Midbrain (tissue), 1 donor: ENCODE data around the gene DIPK2A.

Experiments used
- DNase-seq: peaks from one replicate; lab custom pipeline; 2025; lab: John Stamatoyannopoulos, UW

Gene DIPK2A

DNA sequence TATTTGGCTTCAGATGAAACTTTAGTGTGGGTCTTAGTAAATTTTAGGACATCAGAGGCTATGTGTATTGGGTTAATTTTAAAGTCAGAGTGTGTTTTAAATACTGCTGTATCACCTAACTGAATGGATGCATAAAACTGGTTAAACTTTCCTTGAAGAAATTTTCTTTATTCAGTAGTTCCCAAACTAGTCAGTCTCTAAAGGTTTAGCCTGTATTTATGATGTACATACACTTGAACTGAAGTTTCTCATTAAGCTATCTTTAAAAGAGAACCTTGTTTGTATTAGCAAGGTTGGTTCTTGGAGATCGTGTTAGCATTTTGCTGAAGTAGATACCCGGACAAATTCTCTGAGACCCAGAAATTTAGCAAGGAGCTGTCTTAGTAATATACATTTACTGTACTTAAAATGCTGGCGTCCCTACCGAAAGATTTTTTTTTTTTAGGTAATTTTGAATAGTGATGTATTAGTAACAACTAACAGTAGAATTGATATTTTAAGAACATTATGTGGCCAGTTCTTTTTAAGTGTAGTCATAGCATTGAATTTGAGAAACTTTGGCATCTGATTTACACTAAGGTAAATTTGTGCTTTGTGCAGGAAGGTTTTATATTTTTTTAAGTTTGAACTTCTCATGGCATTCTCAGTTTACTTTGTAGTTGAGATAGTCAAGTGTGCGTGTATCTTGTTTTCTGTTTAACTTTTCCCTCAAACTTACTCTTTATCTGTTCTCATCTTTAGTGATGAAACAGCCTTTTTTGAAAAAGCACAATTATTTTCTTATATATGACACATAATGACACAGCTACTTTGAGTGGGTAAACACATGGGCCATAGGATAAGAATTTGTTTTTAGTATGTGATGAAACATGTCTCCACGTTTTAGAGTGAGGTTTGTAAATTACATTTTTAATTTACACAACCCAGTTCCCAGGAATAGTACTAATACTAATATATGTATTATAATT lies 2.9 kb downstream of the DIPK2A start:
- DNase-seq: peak; percentile 24

DNA sequence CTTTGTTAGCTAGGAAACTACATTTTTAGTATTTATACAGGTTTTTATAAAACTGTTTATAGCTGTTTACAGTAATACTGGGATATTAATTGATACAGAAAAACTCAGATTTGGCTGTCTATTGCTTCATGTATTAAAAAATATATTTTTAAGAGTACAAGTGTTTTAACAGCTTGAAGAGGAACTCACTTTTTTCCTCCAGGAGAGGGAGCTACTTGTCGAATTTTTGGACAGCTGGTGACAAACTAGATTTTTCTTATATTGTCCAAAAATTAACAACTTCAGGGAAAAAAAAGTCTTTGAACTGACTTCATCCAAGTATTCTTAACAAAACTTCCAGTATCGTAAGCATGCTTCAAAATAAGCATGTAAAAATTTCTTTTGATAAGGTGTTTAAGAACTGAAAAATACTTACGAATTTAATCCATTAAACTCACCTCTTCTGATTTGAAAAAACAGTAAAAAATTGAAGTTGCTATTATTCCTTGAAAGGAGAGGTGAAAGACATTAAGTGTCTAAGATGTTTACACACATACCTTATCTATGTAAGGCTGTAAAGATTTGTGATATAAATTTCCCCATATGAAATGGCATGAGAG lies 4.0 kb downstream of the DIPK2A start:
- DNase-seq: peak; percentile 75

GRCh38 chr3:143977341-143978262 lies 6.0 kb downstream of the DIPK2A start:
- DNase-seq: peak; percentile 40

- no peak for DNase-seq
Observed at GRCh38 chr3:143978263-143978631, 6.6 kb downstream of the DIPK2A start.

- no peak for DNase-seq
Observed at GRCh38 chr3:143979041-143979440, 7.4 kb downstream of the DIPK2A start.

DNA sequence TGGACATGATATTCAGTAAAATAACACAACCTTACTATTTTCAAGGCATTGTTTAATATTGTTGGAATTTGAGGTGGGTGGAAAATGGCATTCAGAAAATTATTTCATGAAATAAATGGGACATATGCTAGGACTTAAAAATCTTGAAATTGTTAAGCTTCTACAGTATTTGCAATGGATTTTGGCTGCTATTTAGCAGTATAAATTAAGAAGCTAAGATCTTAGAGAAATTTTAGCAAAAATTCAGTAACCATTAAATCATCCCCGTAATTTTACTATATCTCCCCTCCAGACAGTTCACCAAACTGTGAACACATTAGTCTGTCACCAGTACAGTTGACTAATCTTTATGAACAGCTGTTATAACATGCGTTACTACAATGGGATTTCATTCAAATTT lies 8.2 kb downstream of the DIPK2A start:
- DNase-seq: no peak

GRCh38 chr3:143988306-143988705 lies 16.7 kb downstream of the DIPK2A start:
- DNase-seq: no peak

DNA sequence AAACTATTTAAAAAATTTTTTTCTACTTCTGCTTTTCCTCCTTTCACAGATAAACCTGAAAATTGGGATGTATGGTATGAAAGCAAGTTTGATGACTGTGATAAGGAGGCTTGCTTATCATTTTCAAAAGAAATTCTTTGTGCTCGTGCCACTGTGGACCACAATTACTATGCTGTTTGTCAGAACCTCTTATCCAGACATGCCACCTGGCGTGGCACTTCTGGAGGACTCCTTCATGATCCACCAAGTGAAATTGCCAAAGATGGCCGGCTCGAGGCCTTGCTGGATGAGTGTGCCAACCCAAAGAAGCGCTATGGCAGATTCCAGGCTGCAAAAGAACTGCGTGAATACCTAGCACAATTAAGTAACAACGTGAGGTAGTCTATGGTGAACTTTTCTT lies 17.8 kb downstream of the DIPK2A start:
- no peak for DNase-seq

- no peak for DNase-seq
Observed at GRCh38 chr3:143991713-143992112, 20.1 kb downstream of the DIPK2A start.

DNA sequence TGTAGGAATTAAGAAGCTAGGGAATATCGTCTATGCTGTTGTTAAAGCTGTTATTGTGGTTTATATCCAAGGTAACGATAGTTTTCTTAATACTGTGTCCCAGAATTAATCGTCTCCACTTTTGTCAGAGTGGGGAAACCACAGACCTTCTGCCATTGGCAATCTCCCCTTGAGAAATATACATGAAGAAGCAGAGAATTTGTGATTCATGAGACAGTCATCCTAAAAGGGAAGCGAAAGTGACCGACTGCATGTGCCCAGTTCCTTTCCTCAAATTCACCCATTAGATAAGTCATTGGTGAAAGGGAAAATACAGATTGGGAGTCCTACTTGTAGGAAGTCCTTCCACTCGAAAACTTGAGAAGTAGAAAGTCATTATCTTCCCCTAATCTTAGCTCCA lies 26.6 kb downstream of the DIPK2A start:
- DNase-seq: no peak

DNA sequence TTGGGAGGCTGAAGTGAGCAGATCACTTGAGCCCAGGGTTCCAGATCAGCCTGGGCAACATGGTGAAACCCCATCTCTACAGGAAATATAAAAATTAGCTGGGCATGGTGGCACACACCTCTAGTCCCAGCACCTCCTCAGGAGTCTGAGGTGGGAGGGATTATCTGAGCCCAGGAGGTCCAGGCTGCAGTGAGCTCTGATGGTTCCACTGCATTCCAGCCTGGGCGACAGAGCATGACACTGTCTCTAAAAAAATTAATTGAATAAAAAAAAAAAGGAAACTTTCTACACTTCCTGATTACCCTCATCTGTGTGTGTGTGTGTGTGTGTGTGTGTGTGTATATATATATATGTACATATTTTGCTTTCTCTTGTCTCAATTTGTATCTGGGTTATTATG lies 31.4 kb downstream of the DIPK2A start:
- no peak for DNase-seq

DNA sequence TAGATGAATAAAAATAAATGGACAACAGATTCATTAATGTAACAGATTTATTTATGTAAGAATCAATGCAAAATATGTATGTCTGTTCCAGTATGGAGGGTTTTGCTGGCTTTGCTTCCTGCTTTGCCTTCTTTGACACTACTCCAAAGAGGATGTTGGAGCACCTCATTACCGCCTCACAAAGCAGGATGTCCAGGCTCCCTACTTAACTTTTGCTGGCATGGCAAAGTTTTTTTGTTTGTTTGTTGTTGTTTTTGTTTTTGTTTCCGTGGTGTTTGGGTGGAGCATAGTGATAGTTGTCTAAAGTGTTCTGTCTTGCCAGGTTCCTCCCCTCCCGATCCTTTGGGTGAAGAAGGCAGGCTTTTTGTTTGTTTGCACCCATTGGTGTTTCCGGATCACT lies 38.7 kb downstream of the DIPK2A start:
- DNase-seq: no peak

DNA sequence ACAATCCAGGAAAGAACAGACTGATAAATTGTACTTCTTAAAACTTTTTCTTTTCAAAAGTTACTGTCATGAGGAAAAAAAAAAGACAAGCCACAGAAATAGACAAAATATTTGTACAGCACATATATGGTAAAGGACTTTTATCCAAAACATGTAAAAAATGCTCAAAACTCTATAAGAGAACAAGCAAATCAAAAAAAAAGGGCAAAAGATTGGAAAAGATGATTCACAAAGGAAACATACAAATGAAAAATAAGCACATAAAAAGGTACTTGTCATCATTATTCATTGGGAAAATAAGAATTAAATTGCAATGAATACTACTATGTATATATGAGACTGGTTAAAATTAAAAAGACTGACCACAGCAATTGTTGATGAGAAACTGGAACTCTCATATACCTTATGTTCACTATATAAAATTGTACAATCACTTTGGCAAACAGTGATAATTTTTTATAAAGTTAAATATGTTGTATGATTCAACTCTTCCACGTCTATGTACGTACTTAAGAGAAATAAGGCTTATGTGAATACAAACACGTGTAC lies 39.7 kb downstream of the DIPK2A start:
- no peak for DNase-seq

DNA sequence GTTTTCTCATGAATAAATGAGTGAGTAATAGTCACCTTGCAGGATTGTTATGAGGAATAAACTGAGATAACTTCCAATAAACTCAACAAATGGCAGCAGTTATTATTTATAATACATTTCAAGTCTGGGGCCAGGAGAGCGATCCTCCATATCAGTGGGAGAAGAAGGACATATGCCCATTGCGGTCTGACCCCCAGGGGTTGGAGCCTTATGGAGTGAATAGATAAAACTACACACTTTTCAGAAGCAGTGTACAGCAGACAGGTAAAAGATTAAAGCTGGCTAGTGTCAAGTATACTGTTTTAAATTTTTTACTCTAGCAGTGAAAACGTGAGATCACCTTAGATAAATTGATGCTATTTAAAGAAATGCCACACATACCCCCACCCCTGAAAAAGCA lies 43.5 kb downstream of the DIPK2A start:
- no peak for DNase-seq

DNA sequence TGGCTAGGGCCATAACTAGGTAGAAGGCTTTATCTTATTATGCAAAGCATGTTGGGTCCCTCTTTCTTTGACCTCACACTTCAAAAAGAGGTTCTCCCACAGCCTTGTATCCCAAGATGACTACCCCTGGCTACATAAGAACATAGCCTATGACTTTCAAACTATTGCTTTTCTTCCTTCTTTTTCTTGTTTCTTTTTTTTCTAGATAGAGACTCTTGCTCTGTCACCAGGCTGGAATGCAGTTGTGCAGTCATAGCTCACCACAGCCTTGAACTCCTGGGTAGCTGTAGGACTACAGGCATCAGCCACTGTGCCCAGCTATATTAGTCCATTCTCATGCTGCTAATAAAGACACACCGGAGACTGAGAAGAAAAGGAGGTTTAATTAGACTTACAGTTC lies 47.2 kb downstream of the DIPK2A start:
- DNase-seq: no peak
